Panc1 (cell line): ENCODE data around the gene NEUROG2. TPM values are rescaled to one million over a fixed set of nuclear protein-coding genes. Genes with fewer than 3 reads are reported as not detected.
"Not testable (repeated sequence)": the region's sequence is repeated elsewhere in the genome, so short reads cannot be mapped to it uniquely, and the experiment has no call there.

ENCODE experiments used
- ATAC-seq: fragments of 200-7000 bp; cut with Tn5 transposase; 2 replicates; pipeline ENCODE4 v1.9.1; 2020; ENCODE audit warnings: mild to moderate bottlenecking, moderate library complexity
- BruUV-seq: library from RNA; stranded (reverse); fragments of 400-500 nt; replicated peaks from 2 replicates; lab custom pipeline; 2021; lab: Mats Ljungman, UMichigan
- CTCF ChIA-PET: fragments of 300-600 bp; sonication (Branson Sonifier 250); formaldehyde crosslinking; loops from one replicate; lab custom pipeline; 2022; ENCODE audit warnings: antibody characterized with exemption; lab: Charles Lee
- POLR2A ChIA-PET: fragments of 300-600 bp; sonication (Branson Sonifier 250); formaldehyde crosslinking; loops from one replicate; lab custom pipeline; 2022; ENCODE audit warnings: antibody characterized with exemption; lab: Charles Lee
- DNase-seq: peaks from one replicate; pipeline ENCODE4 v3.0.0-alpha.2; 2010; ENCODE audit warnings: low read depth, low spot score
- H3K27ac ChIP-seq: 2 replicates; pipeline ENCODE4 v1.5.1; 2011; ENCODE audit warnings: mild to moderate bottlenecking, low read length, inconsistent platforms
- H3K27me3 ChIP-seq: fragments of 200-500 bp; sonication (Bioruptor generic); 2 replicates; pipeline ENCODE4 v1.6.0; 2014; ENCODE audit warnings: low read length, inconsistent platforms; ENCODE audit not compliant: control insufficient read depth, insufficient read depth
- H3K36me3 ChIP-seq: fragments of 200-500 bp; sonication (Bioruptor generic); 2 replicates; pipeline ENCODE4 v1.5.1; 2014; ENCODE audit warnings: inconsistent platforms, mild to moderate bottlenecking, low read length, moderate library complexity; ENCODE audit not compliant: control insufficient read depth, insufficient read depth
- H3K4me1 ChIP-seq: 2 replicates; pipeline ENCODE4 v1.5.1; 2011; ENCODE audit warnings: inconsistent platforms, mild to moderate bottlenecking, low read length, moderate library complexity; ENCODE audit not compliant: control insufficient read depth, insufficient read depth
- H3K4me3 ChIP-seq, 2 experiments: 2 replicates each; pipeline ENCODE4 v1.5.1; 2011 to 2012; ENCODE audit warnings: low read depth in 2 of 2, low read length in 2 of 2, mild to moderate bottlenecking in 2 of 2, inconsistent platforms in 1 of 2, moderate library complexity in 1 of 2
- H3K9me3 ChIP-seq: fragments of 200-500 bp; sonication (Bioruptor generic); 2 replicates; pipeline ENCODE4 v1.5.1; 2014; ENCODE audit warnings: low read depth, mild to moderate bottlenecking, inconsistent platforms, low read length, moderate library complexity; ENCODE audit not compliant: control insufficient read depth, insufficient read depth
- POLR2AphosphoS5 ChIP-seq: IDR thresholded peaks from 2 replicates; pipeline ENCODE4 v1.6.1; 2012; ENCODE audit warnings: mild to moderate bottlenecking, low read depth, low read length, moderate library complexity
- SIN3A ChIP-seq: IDR thresholded peaks from 2 replicates; pipeline ENCODE4 v1.6.1; 2012; ENCODE audit warnings: low read depth, mild to moderate bottlenecking, low read length, moderate library complexity, borderline replicate concordance; ENCODE audit not compliant: insufficient read depth
- TCF7L2 ChIP-seq: IDR thresholded peaks from 2 replicates; pipeline ENCODE4 v1.6.1; 2011; ENCODE audit warnings: mild to moderate bottlenecking, low read depth, low read length, inconsistent platforms
- in situ Hi-C: cut with HindIII; loops from 2 replicates; pipeline ENCODE4 v1.10.0; 2016; ENCODE audit warnings: low sequenced_read_pairs, low pct_unique_long_range_greater_than_20kb
- intact Hi-C: fragments of 100-400 bp; cut with micrococcal nuclease; formaldehyde crosslinking; loops from one replicate; pipeline ENCODE4 v1.10.0; 2022; ENCODE audit not compliant: unreplicated experiment
- total RNA-seq: library from RNA; stranded (reverse); gene quantifications from one replicate; pipeline ENCODE4 v1.2.1, GENCODE V29; 2021; ENCODE audit not compliant: unreplicated experiment
- TF ChIP-seq, protein P1 (sequence below), 2 experiments: IDR thresholded peaks; 2 replicates each; pipeline ENCODE4 v1.6.1; 2011 to 2012; ENCODE audit warnings: low read depth in 2 of 2, control low read depth in 1 of 2, low read length in 1 of 2, mild to moderate bottlenecking in 1 of 2, moderate library complexity in 1 of 2; ENCODE audit not compliant: insufficient read depth in 1 of 2
- TF ChIP-seq, protein P2 (sequence below): fragments of 450-650 bp; IDR thresholded peaks from 2 replicates; pipeline ENCODE4 v1.5.1; 2017; ENCODE audit warnings: mild to moderate bottlenecking

NEUROG2 gene
- total RNA-seq, 1 experiment from 2014 or later = not detected

DNA sequence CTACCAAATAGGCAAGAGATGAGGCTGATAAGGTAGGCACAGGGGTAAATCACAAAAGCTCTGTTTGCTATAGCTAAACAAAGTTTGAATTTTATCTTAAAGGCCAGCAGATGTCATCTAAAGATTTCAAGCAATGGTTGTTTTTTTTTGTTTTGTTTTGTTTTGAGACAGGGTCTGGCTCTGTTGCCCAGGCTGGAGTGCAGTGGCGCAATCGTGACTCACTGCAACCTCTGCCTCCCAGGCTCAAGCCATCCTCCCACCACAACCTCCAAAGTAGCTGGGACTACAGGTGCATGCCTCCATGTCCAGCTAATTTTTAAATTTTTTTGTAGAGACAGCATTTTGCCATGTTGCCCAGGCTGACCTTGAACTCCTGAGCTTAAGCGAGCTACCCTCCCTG is 43.1 kb upstream of the NEUROG2 start:
- H3K4me1 ChIP-seq = no peaks in the 10 kb centered on the region
- TF ChIP-seq POLR2AphosphoS5 (no peak), TCF7L2 (no peak), SIN3A (no peak)
- TF ChIP-seq, protein P1, sequence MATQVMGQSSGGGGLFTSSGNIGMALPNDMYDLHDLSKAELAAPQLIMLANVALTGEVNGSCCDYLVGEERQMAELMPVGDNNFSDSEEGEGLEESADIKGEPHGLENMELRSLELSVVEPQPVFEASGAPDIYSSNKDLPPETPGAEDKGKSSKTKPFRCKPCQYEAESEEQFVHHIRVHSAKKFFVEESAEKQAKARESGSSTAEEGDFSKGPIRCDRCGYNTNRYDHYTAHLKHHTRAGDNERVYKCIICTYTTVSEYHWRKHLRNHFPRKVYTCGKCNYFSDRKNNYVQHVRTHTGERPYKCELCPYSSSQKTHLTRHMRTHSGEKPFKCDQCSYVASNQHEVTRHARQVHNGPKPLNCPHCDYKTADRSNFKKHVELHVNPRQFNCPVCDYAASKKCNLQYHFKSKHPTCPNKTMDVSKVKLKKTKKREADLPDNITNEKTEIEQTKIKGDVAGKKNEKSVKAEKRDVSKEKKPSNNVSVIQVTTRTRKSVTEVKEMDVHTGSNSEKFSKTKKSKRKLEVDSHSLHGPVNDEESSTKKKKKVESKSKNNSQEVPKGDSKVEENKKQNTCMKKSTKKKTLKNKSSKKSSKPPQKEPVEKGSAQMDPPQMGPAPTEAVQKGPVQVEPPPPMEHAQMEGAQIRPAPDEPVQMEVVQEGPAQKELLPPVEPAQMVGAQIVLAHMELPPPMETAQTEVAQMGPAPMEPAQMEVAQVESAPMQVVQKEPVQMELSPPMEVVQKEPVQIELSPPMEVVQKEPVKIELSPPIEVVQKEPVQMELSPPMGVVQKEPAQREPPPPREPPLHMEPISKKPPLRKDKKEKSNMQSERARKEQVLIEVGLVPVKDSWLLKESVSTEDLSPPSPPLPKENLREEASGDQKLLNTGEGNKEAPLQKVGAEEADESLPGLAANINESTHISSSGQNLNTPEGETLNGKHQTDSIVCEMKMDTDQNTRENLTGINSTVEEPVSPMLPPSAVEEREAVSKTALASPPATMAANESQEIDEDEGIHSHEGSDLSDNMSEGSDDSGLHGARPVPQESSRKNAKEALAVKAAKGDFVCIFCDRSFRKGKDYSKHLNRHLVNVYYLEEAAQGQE (IDR thresholded peaks at IDR 0.05; ENCODE audit: insufficient read depth in 1 of 2, low read depth in 2 of 2, low read length in 1 of 2) = no peak
- TF ChIP-seq, protein P2, sequence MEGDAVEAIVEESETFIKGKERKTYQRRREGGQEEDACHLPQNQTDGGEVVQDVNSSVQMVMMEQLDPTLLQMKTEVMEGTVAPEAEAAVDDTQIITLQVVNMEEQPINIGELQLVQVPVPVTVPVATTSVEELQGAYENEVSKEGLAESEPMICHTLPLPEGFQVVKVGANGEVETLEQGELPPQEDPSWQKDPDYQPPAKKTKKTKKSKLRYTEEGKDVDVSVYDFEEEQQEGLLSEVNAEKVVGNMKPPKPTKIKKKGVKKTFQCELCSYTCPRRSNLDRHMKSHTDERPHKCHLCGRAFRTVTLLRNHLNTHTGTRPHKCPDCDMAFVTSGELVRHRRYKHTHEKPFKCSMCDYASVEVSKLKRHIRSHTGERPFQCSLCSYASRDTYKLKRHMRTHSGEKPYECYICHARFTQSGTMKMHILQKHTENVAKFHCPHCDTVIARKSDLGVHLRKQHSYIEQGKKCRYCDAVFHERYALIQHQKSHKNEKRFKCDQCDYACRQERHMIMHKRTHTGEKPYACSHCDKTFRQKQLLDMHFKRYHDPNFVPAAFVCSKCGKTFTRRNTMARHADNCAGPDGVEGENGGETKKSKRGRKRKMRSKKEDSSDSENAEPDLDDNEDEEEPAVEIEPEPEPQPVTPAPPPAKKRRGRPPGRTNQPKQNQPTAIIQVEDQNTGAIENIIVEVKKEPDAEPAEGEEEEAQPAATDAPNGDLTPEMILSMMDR = no peak
- H3K27ac ChIP-seq = no peak overlapping the region
- intact Hi-C loops = no loop called here
- H3K27me3 ChIP-seq = no peaks in the 10 kb centered on the region
- no TSS peak for BruUV-seq
- POLR2A ChIA-PET = no interaction called here
- DNase-seq = no peak
- no peak overlapping the region for H3K4me3 ChIP-seq
- in situ Hi-C loops = no loop called here
- ATAC-seq = no peak
- CTCF ChIA-PET = no interaction called here
- no peaks in the 10 kb centered on the region for H3K9me3 ChIP-seq
- H3K36me3 ChIP-seq = no peaks in the 10 kb centered on the region

DNA sequence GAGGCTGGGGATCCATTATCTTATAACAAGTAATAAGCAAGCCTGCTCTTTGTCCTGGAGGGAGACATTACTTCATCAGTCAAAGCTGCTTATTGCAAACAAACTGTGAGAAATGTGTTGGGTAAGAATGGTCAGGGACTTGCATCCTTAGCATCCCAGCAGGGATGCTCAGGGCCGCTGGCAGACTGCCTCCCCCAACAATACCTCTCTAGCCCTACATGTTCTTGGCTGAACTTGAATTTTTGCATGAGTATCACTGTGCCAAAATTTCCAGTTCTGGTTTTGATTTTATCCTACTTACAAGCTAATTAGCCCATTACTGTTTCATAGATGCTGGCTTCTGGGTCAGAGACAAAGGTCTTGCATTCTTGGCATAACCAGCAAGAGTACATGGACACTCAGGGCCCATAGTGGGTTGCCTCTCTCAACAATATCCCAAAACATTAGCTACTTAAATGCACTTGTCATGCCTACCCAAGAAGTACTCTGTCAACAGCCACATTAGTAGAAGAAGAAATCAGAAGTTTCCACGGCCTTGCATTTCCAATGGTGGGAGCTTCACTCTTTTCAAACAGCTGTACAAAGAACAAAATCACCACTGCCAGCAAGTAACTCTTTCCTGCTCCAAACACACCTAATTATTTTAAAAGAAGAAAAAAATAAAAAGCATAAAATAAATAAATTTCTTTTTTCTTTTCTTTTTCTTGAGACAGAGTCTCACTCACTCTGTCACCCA is 41.9 kb upstream of the NEUROG2 start:
- Histone ChIP-seq H3K36me3 (no peaks in the 10 kb centered on the region), H3K4me3 (no peak overlapping the region), H3K27me3 (no peaks in the 10 kb centered on the region), H3K4me1 (no peaks in the 10 kb centered on the region), H3K9me3 (no peaks in the 10 kb centered on the region), H3K27ac (no peak overlapping the region)
- TF ChIP-seq TCF7L2 = no peak
- TF ChIP-seq, protein P2 = no peak
- TF ChIP-seq POLR2AphosphoS5 = no peak
- TF ChIP-seq, protein P1 (IDR thresholded peaks at IDR 0.05; ENCODE audit: insufficient read depth in 1 of 2, low read depth in 2 of 2, low read length in 1 of 2) = no peak
- TF ChIP-seq SIN3A = no peak
- BruUV-seq = no TSS peak
- intact Hi-C loops (no loop called here), in situ Hi-C loops (no loop called here)
- POLR2A ChIA-PET = no interaction called here
- CTCF ChIA-PET = no interaction called here
- DNase-seq = no peak
- no peak for ATAC-seq

DNA sequence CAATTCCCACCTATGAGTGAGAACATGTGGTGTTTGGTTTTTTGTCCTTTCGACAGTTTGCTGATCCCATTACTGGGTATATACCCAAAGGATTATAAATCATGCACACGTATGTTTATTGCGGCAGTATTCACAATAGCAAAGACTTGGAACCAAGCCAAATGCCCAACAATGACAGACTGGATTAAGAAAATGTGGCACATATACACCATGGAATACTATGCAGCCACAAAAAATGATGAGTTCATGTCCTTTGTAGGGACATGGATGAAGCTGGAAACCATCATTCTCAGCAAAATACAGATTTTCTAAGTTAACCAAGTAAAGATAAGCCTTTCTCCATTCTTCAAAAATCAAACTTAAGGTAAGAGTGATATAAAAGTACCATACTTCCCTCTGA is 38.3 kb upstream of the NEUROG2 start:
- H3K27me3 ChIP-seq, CTCF ChIA-PET, intact Hi-C loops, BruUV-seq, H3K9me3 ChIP-seq, H3K4me3 ChIP-seq, H3K27ac ChIP-seq, POLR2A ChIA-PET, ATAC-seq, DNase-seq, H3K36me3 ChIP-seq, H3K4me1 ChIP-seq, in situ Hi-C loops: not testable (repeated sequence)
